HG03064 (cell line): ENCODE data around the gene NXPH1.
"Not testable (repeated sequence)": the region's sequence is repeated elsewhere in the genome, so short reads cannot be mapped to it uniquely, and the experiment has no call there.

Source experiments
- ATAC-seq: cut with Tn5 transposase; IDR thresholded peaks from one replicate; pipeline ENCODE4 v1.9.1; 2021; ENCODE audit warnings: low read depth; ENCODE audit not compliant: unreplicated experiment

The NXPH1 gene

GRCh38 chr7:8668627-8669500 lies 235.5 kb downstream of the NXPH1 start:
- no peak for ATAC-seq

- ATAC-seq: no peak
Observed at GRCh38 chr7:8669501-8669851, 236.1 kb downstream of the NXPH1 start.

GRCh38 chr7:8684426-8684825 lies 251.0 kb downstream of the NXPH1 start:
- no peak for ATAC-seq

DNA sequence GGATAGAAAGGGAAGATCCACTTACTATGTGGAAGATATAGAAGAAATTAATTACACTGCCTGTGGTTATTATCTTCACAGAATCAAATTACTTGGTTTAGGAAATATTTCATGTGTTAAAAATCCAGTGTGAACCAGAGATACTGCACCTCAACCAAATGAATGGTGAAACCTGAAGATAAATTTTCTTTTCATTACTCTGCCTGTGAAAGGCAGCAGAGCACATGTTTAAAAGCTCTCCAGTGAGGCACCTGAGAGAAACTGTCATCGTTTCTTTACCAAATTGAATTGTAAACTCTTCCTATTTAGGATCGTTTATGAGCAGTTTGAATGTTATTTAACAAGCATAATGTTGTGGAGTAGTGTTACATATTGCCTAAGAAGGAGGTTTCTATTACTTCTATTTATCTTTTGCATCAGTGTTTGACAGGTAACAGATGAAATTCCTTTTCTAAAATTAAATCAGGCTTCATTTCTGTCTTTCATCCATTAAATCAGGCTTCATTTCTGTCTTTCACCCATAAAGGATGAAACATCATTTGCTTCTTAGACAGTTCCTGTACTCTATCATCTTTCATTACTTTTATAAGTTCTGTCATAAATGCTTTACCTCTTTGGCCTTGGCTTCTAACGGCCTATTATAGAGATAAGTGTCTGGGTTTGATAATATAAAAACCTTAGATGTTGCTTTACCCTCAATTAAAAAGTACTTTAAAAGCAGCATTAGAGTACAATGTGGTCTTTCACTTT lies 266.6 kb downstream of the NXPH1 start:
- no peak for ATAC-seq

DNA sequence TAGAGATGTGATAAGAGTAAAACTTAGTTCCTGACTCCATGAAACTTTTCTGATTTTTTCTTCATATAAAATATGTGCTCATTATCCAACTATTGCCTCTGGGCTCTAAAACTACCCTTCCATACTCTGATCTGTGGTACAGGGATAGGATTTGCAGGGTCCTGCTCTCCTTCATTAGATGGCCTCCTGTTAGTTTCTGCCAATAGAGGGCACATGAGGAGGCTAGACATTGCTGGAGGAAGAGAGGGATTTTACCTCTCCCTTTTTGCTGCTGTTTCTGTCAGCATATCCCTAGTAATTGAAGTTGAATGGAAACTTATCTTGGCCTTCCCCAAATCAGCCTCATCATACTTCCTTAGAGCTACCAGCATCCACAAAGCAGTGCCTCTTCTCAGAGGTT lies 269.4 kb downstream of the NXPH1 start:
- no peak for ATAC-seq

- no peak for ATAC-seq
Observed at GRCh38 chr7:8710124-8710523, 276.7 kb downstream of the NXPH1 start.

DNA sequence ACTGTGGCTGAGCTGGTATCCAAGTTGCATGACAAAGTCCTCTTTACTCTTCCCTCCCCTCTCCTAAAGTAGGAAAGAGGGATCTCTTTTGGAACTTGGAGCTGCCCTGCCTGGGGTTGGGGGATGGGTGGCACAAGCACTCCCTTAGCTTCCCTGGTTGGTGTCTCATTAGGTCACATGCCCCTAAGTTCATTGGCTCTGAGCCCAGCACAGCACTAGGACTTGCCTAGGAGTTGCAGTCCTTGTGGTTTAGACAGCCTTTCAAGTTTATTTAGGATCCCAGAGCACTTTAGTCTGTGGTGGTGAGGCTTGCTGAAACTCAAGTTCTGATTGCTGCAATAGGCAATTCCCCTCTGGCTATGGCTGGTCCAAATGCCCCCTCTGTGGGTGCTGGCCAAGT lies 281.4 kb downstream of the NXPH1 start:
- ATAC-seq: no peak

- no peak for ATAC-seq
Observed at GRCh38 chr7:8719102-8719501, 285.7 kb downstream of the NXPH1 start.

DNA sequence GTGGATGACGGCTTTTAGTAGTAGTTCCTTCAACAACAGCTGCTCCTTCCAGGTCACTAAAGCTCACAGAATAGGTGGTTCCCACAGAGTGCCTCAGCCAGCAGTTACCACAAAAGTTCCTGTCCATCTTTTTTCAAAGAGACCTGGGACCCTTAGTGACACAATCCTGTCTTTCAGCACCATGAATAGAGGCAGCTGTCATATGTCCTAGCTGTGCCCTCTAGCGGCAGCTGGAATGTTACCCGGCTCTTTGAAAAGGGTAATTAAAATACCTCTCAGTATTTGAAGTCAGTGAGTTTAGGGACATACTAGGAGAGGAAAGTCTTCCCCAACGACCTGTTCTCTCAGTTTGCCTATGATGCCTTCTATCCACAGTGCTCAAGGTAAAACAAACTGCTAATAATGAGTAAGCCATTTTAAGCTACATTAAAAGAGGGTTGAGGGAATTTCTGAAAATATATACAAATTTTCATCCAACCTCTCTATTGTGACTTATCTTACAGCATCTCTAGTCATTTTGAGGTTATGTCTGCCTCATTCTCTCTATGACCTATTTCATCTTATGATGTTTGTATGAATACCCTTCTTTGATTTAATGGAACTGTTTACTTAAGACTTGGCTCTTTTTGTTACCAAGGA lies 290.8 kb downstream of the NXPH1 start:
- no peak for ATAC-seq

- not testable (repeated sequence) for ATAC-seq
Observed at GRCh38 chr7:8731756-8732155, 298.3 kb downstream of the NXPH1 start.

GRCh38 chr7:8739837-8740236 lies 306.4 kb downstream of the NXPH1 start:
- no peak for ATAC-seq

DNA sequence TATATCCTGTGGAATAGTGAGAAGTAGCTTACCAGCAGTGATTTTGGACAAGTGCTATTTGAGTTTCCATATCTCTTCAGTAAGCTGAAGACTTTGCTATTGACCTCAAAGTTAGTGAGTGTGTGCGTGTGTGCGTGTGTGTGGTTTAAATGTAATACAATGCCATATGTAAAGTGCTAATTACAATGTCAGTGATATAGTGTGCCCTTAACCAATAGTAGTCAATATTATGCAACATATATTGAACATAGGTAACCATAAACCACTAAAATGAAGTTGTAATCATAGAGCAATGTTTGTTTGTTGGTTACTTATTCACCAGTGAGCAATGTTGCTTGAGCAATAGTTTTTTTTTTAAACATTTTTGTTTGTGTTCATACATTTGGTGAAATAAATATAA lies 309.4 kb downstream of the NXPH1 start:
- ATAC-seq: no peak

DNA sequence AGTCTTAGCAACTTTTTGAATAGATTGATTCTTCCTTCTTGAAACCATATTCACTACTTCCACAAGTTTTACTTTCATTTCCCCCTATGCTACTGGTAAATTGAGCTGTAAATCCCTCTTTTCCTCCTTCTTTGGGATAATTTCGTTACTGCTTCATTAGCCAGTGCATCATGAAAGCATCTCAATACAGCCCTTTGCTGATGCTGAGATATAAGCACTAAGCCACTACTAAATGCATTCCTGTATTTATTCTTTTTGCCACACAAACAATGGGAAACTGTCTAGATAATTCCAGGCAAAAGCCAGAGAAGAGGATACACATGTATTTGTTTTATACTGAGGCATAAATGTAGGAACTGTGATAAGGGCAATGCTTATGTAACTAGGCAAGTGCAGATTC lies 313.9 kb downstream of the NXPH1 start:
- ATAC-seq: no peak

DNA sequence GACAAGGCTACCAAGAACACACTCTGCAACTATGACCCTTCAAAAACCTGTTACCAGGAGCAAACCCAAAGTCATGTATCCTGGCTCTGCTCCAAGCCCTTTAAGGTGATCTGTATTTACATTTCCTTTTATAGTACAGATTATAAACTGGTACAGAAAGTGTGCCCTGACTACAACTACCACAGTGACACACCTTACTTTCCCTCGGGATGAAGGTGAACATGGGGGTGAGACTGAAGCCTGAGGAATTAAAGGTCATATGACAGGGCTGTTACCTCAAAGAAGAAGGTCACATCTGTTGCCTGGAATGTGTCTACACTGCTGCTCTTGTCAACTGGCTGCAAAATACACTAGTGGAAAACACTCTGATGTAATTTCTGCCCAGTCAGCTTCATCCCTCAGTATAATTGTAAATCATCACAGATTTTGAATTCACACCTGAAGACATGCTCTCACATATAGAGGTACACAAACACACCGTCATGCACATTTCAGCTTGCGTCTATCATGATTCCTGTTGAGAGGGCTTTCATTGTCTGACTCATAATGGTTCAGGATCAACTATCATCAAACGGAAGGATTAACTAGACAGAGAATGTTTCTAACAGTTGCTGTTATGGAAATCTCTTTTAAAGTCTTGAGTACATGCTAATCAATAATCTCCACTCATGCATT lies 318.3 kb downstream of the NXPH1 start:
- ATAC-seq: no peak

- no peak for ATAC-seq
Observed at GRCh38 chr7:8753355-8753754, 319.9 kb downstream of the NXPH1 start.

DNA sequence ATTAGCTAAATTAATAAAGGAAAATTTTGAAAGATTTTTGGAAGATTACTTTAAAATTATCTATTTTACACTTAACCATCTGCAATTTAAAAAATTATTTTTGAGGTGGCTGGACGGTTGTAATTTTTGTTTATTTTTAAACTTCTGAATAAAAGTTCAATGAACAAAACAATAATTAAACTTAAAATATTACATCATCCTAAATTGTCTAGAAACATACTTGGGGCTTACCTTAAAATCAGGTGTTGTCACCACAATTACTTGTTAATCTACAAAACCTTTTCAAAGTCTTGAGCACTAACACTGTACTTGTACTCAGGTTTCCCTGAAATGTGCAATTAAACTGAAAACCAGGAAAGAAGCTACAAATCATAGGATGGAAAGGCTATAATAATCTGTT lies 328.3 kb downstream of the NXPH1 start:
- no peak for ATAC-seq

DNA sequence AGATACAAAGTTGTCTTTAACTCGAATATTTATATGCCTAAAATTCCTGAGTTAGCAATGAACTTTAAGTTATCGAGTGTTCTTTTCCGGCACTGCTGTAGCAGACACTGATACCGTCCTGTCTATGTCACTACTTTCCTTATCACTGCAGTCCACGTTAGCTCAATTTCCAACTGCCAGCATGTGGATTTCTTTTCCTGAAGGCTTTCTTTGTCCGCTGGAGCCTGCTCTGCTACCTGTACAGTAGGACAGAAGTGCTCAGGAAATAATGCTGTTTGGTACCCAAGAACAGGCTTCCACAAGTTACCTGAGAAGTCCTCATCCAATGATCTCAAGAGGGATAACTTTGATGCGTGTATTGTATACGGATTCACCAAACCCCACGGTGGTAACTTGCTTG lies 329.4 kb downstream of the NXPH1 start:
- no peak for ATAC-seq

DNA sequence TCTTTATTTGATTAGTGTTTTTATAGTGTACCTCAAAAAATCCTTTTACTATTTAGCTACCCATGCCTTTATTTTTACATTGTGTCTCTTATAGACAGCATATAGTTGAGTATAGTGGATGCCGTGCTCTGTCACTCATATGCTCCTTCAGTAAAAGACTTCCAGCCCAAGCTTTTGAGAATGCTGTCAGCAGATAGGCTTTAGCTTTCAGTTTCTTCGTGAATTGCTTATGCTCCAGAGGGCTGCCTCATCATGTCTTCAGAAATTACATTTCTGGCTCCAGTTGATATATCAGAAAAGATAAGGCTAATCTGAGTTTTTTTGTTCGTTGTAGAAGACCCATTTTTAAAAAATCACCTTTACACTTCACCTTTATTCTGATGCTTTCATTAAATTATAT lies 332.0 kb downstream of the NXPH1 start:
- ATAC-seq: no peak

GRCh38 chr7:8773518-8773917 lies 340.1 kb downstream of the NXPH1 start:
- no peak for ATAC-seq

DNA sequence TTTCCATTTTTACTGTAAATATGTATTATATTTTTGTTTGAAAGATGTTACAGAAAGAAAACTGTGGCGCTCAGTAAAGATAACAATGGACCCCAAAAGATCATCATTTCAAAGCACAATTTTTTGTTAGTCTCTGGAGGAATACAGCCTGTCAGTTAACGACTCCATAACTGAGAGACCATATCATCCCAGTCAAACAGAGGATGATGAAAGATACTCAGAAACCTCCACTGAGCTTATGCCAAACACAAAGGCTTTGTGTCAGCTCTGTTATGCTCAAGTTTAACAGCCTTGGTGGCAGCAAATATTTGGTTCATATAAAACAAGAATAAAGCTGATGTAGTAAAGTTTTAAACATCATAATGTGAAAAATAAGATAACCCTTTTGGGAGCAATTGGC lies 345.1 kb downstream of the NXPH1 start:
- no peak for ATAC-seq

DNA sequence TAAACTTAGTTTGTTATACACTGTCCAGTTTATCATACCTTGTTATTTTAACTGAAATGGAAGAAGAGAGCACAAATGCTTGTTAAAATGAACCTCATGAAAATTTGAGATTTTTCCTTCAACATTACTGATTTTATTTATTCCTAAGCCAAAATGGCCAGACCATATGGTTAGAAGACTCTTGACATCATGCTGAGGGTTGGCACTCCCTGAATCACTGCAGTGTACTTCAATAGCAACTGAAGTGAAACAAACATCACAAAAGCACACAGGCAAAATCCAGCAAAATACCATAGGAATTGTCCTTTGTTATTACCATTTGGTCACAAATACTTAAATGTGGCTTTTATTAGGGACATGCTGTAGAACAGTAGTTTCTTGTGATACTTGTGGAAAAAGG lies 347.8 kb downstream of the NXPH1 start:
- no peak for ATAC-seq
